Measurements from ENCODE around the gene KYNU.

The KYNU gene

GRCh38 chr2:142871396-142871795 is 6.1 kb upstream of the KYNU start (continued):
- TF ChIP-seq PATZ1 (CRISPR knock-in tag; IDR thresholded peaks at IDR 0.05; ENCODE audit: borderline replicate concordance) (no peak), BACH2 (CRISPR knock-in tag; IDR thresholded peaks at IDR 0.05; ENCODE audit: borderline replicate concordance) (no peak)

GRCh38 chr2:142872882-142873724 is 4.4 kb upstream of the KYNU start:
- ATAC-seq = no peak
- TF ChIP-seq RARB (CRISPR knock-in tag; IDR thresholded peaks at IDR 0.05) = no peak
- no peak for TF ChIP-seq OSR1 (CRISPR knock-in tag; IDR thresholded peaks at IDR 0.05)
- no peak for TF ChIP-seq ESRRG (CRISPR knock-in tag; IDR thresholded peaks at IDR 0.05)
- TF ChIP-seq BACH2 (CRISPR knock-in tag; IDR thresholded peaks at IDR 0.05; ENCODE audit: borderline replicate concordance) = no peak

- ATAC-seq = no peak
- no peak for TF ChIP-seq ESRRG (CRISPR knock-in tag; IDR thresholded peaks at IDR 0.05)
- no peak for TF ChIP-seq POU6F1 (CRISPR knock-in tag; IDR thresholded peaks at IDR 0.05; ENCODE audit: borderline replicate concordance, low read depth)
- no peak for TF ChIP-seq TSHZ2 (CRISPR knock-in tag; IDR thresholded peaks at IDR 0.05)
- no peak for TF ChIP-seq ZC3H10 (CRISPR knock-in tag; IDR thresholded peaks at IDR 0.05)
- TF ChIP-seq ZNF8 (CRISPR knock-in tag; IDR thresholded peaks at IDR 0.05) = no peak
- no peak for TF ChIP-seq PATZ1 (CRISPR knock-in tag; IDR thresholded peaks at IDR 0.05; ENCODE audit: borderline replicate concordance)
- TF ChIP-seq RARB (CRISPR knock-in tag; IDR thresholded peaks at IDR 0.05) = no peak
- no peak for TF ChIP-seq ZFP3 (CRISPR knock-in tag; IDR thresholded peaks at IDR 0.05)
- TF ChIP-seq ZFP30 (CRISPR knock-in tag; IDR thresholded peaks at IDR 0.05) = no peak
- TF ChIP-seq ZNF565 (CRISPR knock-in tag; conservative IDR thresholded peaks at IDR 0.05; ENCODE audit: low read depth) = no peak
- no peak for TF ChIP-seq ARNTL (CRISPR knock-in tag; IDR thresholded peaks at IDR 0.05; ENCODE audit: borderline replicate concordance, low read depth)
- no peak for TF ChIP-seq ISL1 (CRISPR knock-in tag; IDR thresholded peaks at IDR 0.05)
- no peak for TF ChIP-seq SNAI2 (CRISPR knock-in tag; IDR thresholded peaks at IDR 0.05)
- TF ChIP-seq CSDC2 (CRISPR knock-in tag; IDR thresholded peaks at IDR 0.05) = no peak
- TF ChIP-seq CREB5 (CRISPR knock-in tag; IDR thresholded peaks at IDR 0.05; ENCODE audit: low read depth) = no peak
- TF ChIP-seq OSR1 (CRISPR knock-in tag; IDR thresholded peaks at IDR 0.05) = no peak
- no peak for TF ChIP-seq BACH2 (CRISPR knock-in tag; IDR thresholded peaks at IDR 0.05; ENCODE audit: borderline replicate concordance)
- TF ChIP-seq TCF4 (CRISPR knock-in tag; IDR thresholded peaks at IDR 0.05; ENCODE audit: borderline replicate concordance) = no peak
Measured at GRCh38 chr2:142873831-142874287, 3.6 kb upstream of the KYNU start.
